NCI-H345 treated with DMSO at 0.1 percent for 48 hours (cell line): ENCODE data around the gene GAS1.

Experiments used
- DNase-seq: peaks from one replicate; lab custom pipeline; 2025; ENCODE audit not compliant: unreplicated experiment; lab: John Stamatoyannopoulos, UW

Gene GAS1

GRCh38 chr9:86926145-86926544 lies 21.2 kb downstream of the GAS1 start:
- no peak for DNase-seq

- DNase-seq: no peak
Measured at GRCh38 chr9:86925686-86926085, 21.6 kb downstream of the GAS1 start.

GRCh38 chr9:86924206-86924605 lies 23.1 kb downstream of the GAS1 start:
- DNase-seq: no peak

- DNase-seq: no peak
Measured at GRCh38 chr9:86921151-86921923, 26.0 kb downstream of the GAS1 start.

GRCh38 chr9:86918556-86918955 lies 28.8 kb downstream of the GAS1 start:
- DNase-seq: no peak

GRCh38 chr9:86912210-86912609 lies 35.1 kb downstream of the GAS1 start:
- DNase-seq: no peak

- DNase-seq: no peak
Measured at GRCh38 chr9:86909388-86909787, 37.9 kb downstream of the GAS1 start.

GRCh38 chr9:86908261-86908660 lies 39.0 kb downstream of the GAS1 start:
- no peak for DNase-seq

- no peak for DNase-seq
Measured at GRCh38 chr9:86907346-86907745, 40.0 kb downstream of the GAS1 start.

- DNase-seq: no peak
Measured at GRCh38 chr9:86903734-86904085, 43.6 kb downstream of the GAS1 start.

- no peak for DNase-seq
Measured at GRCh38 chr9:86902991-86903733, 44.1 kb downstream of the GAS1 start.

- no peak for DNase-seq
Measured at GRCh38 chr9:86902586-86902985, 44.7 kb downstream of the GAS1 start.

- DNase-seq: no peak
Measured at GRCh38 chr9:86902176-86902575, 45.1 kb downstream of the GAS1 start.

- no peak for DNase-seq
Measured at GRCh38 chr9:86901511-86901910, 45.8 kb downstream of the GAS1 start.
